IPS-15b (cell line): Measurements from ENCODE around the gene L3HYPDH.

Source experiments
- H3K27me3 ChIP-seq: one replicate; pipeline ENCODE4 v1.6.1; 2013; ENCODE audit warnings: low read length; ENCODE audit not compliant: control insufficient read depth, insufficient read depth
- H3K36me3 ChIP-seq: one replicate; pipeline ENCODE4 v1.6.1; 2013; ENCODE audit warnings: low read length; ENCODE audit not compliant: control insufficient read depth, insufficient read depth
- H3K4me1 ChIP-seq: one replicate; pipeline ENCODE4 v1.6.1; 2013; ENCODE audit warnings: mild to moderate bottlenecking, low read length; ENCODE audit not compliant: control insufficient read depth, insufficient read depth
- H3K4me3 ChIP-seq: one replicate; pipeline ENCODE4 v1.5.1; 2013; ENCODE audit warnings: low read depth, low read length
- H3K9ac ChIP-seq: one replicate; pipeline ENCODE4 v1.6.1; 2013; ENCODE audit warnings: low read depth, mild to moderate bottlenecking, low read length
- H3K9me3 ChIP-seq: one replicate; pipeline ENCODE4 v1.6.1; 2013; ENCODE audit warnings: mild to moderate bottlenecking, low read length; ENCODE audit not compliant: control insufficient read depth, insufficient read depth

Gene L3HYPDH

GRCh38 chr14:59439256-59439965, 44.8 kb downstream of the L3HYPDH start:
- Histone ChIP-seq H3K36me3 (no peaks in the 10 kb centered on the region), H3K4me1 (no peaks in the 10 kb centered on the region), H3K27me3 (no peaks in the 10 kb centered on the region), H3K9ac (no peak overlapping the region), H3K4me3 (no peak overlapping the region), H3K9me3 (no peaks in the 10 kb centered on the region)

- H3K4me1 ChIP-seq = no peaks in the 10 kb centered on the region
- no peak overlapping the region for H3K9ac ChIP-seq
- no peaks in the 10 kb centered on the region for H3K27me3 ChIP-seq
- no peaks in the 10 kb centered on the region for H3K9me3 ChIP-seq
- no peak overlapping the region for H3K4me3 ChIP-seq
- H3K36me3 ChIP-seq = no peaks in the 10 kb centered on the region
Observed at GRCh38 chr14:59438195-59438647, 46.0 kb downstream of the L3HYPDH start.

- Histone ChIP-seq H3K9me3 (no peaks in the 10 kb centered on the region), H3K9ac (no peak overlapping the region), H3K27me3 (no peaks in the 10 kb centered on the region), H3K4me3 (no peak overlapping the region), H3K4me1 (no peaks in the 10 kb centered on the region), H3K36me3 (no peaks in the 10 kb centered on the region)
Observed at GRCh38 chr14:59435987-59436386, 48.2 kb downstream of the L3HYPDH start.

- Histone ChIP-seq H3K27me3 (no peaks in the 10 kb centered on the region), H3K36me3 (no peaks in the 10 kb centered on the region), H3K4me3 (no peak overlapping the region), H3K9ac (no peak overlapping the region), H3K4me1 (no peaks in the 10 kb centered on the region), H3K9me3 (no peaks in the 10 kb centered on the region)
Observed at GRCh38 chr14:59435101-59435500, 49.1 kb downstream of the L3HYPDH start.

GRCh38 chr14:59429790-59430189, 54.4 kb downstream of the L3HYPDH start:
- H3K4me3 ChIP-seq = no peak overlapping the region
- H3K27me3 ChIP-seq = no peaks in the 10 kb centered on the region
- H3K9ac ChIP-seq = no peak overlapping the region
- H3K4me1 ChIP-seq = no peaks in the 10 kb centered on the region
- no peaks in the 10 kb centered on the region for H3K9me3 ChIP-seq
- H3K36me3 ChIP-seq = no peaks in the 10 kb centered on the region

GRCh38 chr14:59428581-59429012, 55.6 kb downstream of the L3HYPDH start:
- Histone ChIP-seq H3K4me3 (no peak overlapping the region), H3K9me3 (no peaks in the 10 kb centered on the region), H3K27me3 (no peaks in the 10 kb centered on the region), H3K4me1 (no peaks in the 10 kb centered on the region), H3K9ac (no peak overlapping the region), H3K36me3 (no peaks in the 10 kb centered on the region)

GRCh38 chr14:59427653-59428580, 56.3 kb downstream of the L3HYPDH start:
- Histone ChIP-seq H3K9me3 (no peaks in the 10 kb centered on the region), H3K4me3 (no peak overlapping the region), H3K27me3 (no peaks in the 10 kb centered on the region), H3K36me3 (no peaks in the 10 kb centered on the region), H3K9ac (no peak overlapping the region), H3K4me1 (no peaks in the 10 kb centered on the region)

GRCh38 chr14:59425322-59425935, 58.8 kb downstream of the L3HYPDH start:
- Histone ChIP-seq H3K9ac (no peak overlapping the region), H3K4me3 (no peak overlapping the region), H3K4me1 (no peaks in the 10 kb centered on the region), H3K9me3 (no peaks in the 10 kb centered on the region), H3K36me3 (no peaks in the 10 kb centered on the region), H3K27me3 (no peaks in the 10 kb centered on the region)

GRCh38 chr14:59424341-59425071, 59.7 kb downstream of the L3HYPDH start:
- H3K9me3 ChIP-seq = no peaks in the 10 kb centered on the region
- no peak overlapping the region for H3K9ac ChIP-seq
- no peaks in the 10 kb centered on the region for H3K27me3 ChIP-seq
- no peaks in the 10 kb centered on the region for H3K4me1 ChIP-seq
- H3K4me3 ChIP-seq = no peak overlapping the region
- no peaks in the 10 kb centered on the region for H3K36me3 ChIP-seq
